ENCODE results near the gene SKI.
A peak's percentile ranks its signal among the peaks of the same experiment; 100 is the strongest.

Gene SKI

DNA sequence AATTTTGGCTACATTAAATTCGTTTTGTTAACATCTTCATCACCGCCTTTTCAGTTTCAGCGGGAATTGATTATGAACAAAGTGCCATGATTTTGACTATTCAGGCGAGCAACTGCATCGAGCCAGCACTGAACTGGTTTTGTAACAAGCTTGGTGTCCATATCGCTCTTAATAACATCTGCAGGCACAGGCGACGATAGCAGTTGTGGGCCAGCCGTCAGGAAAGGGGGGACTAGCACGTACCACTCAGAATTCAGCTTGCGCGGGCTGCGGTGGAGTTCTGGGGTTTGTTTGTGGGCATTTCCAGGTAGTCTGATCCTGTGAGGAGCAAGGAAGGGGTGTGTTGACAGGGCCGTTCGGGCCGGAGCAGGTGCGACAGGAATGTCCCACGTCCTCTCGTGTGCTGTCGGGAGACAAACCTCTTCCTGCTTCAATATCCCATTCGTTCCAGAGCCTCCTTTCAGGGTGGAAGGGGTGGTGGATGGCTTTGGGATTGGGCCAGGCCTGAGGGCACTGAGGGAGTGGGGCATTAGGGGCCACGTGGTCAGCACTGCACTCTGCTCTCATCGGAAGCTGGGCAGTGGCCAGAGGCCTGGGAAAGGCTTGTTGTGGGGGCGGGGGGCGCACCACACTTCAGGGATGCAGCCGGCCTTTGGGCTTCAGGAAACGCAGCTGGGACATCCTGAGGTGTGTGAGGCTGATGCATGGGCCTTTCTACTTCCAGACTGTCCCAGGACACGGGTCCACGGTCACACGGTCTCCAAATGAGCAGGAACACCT, 39.1 kb downstream of the SKI start:
- DNase-seq, result no peak

- DNase-seq, result no peak
Measured at GRCh38 chr1:2267862-2268261, 39.7 kb downstream of the SKI start.

- no peak for DNase-seq
Measured at GRCh38 chr1:2268285-2269056, 40.4 kb downstream of the SKI start.

GRCh38 chr1:2269193-2269921, 41.2 kb downstream of the SKI start:
- DNase-seq, result no peak

GRCh38 chr1:2269922-2270259, 41.8 kb downstream of the SKI start:
- no peak for DNase-seq

GRCh38 chr1:2270260-2271100, 42.4 kb downstream of the SKI start:
- no peak for DNase-seq

DNA sequence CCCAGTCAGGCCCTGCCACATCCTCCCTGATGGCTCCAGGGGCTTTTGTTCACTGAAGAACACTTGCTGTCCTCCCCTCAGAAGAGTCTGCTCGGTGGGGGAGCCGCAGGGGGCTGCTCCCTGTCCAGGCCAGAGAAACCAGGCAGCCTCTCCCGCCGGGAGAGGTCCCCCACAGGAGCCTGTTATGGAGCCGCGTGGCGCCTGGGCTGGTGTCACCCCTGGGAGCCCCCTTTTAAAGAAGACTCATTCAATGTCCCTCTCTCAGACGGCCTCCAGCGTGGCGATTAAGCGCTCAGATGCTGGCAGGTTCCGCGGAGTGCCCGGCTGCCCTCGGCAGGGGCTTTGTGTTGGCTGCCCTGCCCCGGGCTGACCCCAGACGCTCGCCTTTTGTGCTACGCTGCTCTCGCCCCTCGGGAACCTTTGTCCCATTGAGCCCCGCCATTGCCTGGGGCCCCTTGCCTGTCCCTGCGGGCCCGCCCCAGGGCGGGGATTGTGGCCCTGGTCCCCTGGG, 43.1 kb downstream of the SKI start:
- DNase-seq, result no peak

- DNase-seq, result no peak
Measured at GRCh38 chr1:2271841-2272655, 43.9 kb downstream of the SKI start.

DNA sequence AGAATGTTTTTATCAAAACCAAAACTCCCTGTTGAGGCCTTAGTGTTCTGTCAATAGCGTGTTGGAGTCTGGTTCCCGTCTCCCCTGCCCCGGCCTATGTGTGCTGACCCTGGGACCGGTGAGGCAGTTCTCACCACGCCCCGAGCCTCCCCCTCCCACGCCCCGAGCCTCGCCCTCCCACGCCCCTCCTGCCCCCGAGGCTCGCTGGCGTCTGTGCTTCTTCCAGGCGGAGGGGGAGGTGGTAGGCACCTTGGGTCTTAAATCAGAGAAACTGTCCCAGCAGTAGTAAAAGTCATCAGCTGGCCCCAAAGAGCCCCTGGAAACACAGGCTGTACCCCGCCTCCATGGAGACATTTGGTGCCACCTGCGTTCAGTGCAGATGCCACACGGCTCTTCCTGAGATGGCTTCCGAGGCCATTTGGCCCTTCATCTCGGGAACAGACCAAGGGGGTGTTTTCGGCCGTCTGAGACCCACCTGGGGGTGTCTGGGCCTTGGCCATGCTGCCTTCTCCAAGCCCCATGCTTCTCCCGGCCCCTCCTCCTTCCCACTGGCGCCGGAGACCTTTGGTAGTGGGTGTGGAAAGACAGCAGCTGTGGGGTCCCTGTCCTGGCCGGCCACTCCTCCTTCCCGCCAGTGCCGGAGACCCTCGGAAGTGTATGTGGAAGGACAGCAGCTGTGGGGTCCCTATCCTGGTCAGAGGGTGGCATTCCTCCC, 44.7 kb downstream of the SKI start:
- no peak for DNase-seq

DNA sequence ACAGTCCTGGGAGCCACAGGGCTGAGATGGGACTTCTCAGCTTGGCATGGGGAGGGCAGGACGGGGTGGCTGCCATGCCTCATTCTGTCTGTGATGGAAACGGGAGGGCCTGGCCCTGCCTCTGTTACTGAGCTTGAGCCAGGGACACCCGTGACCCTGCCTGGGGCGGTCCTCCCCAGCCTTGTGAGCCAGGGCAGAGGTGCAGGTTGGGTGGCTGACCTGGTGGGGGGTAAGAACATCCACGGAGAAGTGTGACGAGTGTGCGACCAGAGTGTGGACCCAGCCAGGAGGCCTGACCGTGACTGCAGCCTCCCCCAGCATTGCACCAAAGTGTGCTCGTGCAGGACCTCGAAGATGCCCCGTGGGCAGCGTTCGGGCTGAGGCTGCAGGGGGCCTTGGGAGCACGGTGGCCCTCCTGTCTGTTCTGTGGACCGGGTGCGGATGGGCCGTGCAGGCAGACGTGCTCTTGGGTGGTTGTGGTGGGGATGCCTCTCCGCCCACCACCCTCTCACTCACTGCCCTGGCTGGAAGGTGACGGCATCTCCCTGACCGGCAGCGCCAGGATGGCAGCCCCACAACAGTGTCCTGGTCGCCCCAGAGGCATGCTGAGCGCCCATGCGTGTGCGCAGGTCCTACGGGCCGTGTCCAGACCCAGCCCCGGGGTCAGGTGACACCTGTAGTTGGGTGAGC, 45.4 kb downstream of the SKI start:
- no peak for DNase-seq

- DNase-seq, result no peak
Measured at GRCh38 chr1:2274231-2274928, 46.3 kb downstream of the SKI start.

- no peak for DNase-seq
Measured at GRCh38 chr1:2274929-2275475, 46.9 kb downstream of the SKI start.

GRCh38 chr1:2275796-2276536, 47.8 kb downstream of the SKI start:
- DNase-seq, result peak in 1 of 2 donors; percentile 13

DNA sequence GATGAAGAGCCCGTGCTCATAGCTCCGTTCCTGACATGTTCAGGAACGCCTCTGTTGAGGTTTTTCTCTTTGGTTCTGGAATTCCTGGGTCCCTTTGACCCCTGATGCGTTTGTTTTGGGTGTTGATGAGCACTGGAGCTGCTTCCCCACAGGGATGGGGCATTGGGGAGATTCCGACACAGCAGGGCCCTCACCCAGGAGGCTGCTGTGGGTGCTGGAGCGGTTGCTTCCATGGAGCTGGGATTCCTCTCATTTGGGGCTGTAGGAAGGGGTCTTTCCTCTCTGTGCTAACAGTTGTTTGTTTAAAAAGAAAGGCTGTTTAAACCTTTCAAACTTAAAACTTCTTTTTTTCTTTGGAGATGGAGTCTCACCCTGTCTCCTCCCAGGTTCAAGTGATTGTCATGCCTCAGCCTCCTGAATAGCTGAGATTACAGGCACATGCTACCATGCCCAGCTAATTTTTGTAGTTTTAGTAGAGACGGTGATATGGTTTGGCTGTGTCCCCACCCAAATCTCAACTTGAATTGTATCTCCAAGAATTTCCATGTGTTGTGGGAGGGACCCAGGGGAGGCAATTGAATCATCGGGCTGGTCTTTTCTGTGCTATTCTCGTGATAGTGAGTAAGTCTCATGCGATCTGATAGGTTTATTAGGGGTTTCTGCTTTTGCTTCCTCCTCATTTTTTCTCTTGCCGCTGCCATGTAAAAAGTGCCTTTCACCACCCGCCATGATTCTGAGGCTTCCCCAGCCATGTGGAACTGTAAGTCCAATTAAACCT, 48.9 kb downstream of the SKI start:
- peak in 1 of 2 donors; percentile 15 for DNase-seq

DNA sequence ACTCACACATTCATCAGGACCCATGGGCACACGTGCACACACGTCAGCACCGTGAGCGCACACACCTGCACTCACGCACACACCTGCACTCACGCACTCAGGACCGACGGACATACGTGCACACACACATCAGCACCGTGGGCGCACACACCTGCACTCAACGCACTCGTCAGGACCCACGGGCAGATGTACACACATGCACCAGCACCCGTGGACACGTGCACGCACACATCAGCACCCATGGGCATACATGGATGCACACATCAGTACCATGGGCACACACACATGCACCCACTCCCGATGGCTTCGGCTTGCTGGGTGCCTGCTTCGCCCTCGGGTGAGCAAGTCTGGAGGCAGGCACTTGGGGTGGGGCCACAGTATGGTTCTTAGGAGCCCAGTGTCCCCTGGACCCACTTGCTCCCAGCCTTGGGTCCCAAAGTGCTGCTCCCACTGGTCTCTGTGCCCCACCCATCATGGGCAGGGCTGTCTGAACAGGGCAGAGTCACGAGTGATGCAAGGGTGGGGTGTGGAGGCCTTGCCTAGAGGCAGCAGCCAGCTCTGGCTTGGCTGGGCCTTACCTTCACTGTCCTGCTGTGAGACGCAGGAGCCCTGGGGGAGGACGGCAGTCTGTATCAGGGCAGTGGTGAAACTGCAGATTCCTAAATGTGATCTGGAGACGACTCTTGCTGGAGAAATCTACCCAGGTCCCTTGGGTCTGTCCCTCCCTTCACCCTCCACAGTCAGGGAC, 49.8 kb downstream of the SKI start:
- DNase-seq, result no peak

- DNase-seq, result no peak
Measured at GRCh38 chr1:2278591-2279209, 50.6 kb downstream of the SKI start.
